T-helper 1 cell (primary cell): ENCODE measurements around the gene H19.

Experiments used
- DNase-seq, 5 donors: peaks; one replicate each; pipeline ENCODE4 v3.0.0-alpha.2; 2012 to 2020
- total RNA-seq, 4 donors: gene quantifications; one replicate each; lab custom pipeline; 2026; lab: John Stamatoyannopoulos, UW

The H19 gene
- total RNA-seq: 0 reads per million in 4 donors

GRCh38 chr11:1997755-1998154 is at the start of gene H19:
Gene H19, minus strand, starts transcription at chr11:1997842.
- DNase-seq: no peak

DNA sequence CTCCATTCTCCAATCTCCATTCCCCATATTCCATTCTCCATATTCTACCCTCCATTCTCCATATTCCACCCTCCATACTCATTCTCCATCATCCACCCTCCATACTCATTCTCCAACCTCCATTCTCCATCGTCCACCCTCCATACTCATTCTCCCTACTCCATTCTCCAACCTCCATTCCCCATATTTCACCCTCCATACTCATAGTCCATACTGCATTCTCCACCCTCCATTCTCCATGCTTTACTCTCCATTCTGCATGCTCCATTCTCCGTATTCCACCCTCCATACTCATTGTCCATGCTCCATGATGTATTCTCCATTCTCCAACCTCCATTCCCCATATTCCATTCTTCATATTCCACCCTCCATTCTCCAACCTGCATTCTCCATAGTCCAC is 44.3 kb upstream of the H19 start:
- no peak for DNase-seq

- no peak for DNase-seq
Observed at GRCh38 chr11:2041153-2041552, 43.5 kb upstream of the H19 start.

- no peak for DNase-seq
Observed at GRCh38 chr11:2039198-2039759, 41.6 kb upstream of the H19 start.

GRCh38 chr11:2036863-2037486 is 39.3 kb upstream of the H19 start:
- no peak for DNase-seq

- no peak for DNase-seq
Observed at GRCh38 chr11:2035382-2035781, 37.7 kb upstream of the H19 start.

DNA sequence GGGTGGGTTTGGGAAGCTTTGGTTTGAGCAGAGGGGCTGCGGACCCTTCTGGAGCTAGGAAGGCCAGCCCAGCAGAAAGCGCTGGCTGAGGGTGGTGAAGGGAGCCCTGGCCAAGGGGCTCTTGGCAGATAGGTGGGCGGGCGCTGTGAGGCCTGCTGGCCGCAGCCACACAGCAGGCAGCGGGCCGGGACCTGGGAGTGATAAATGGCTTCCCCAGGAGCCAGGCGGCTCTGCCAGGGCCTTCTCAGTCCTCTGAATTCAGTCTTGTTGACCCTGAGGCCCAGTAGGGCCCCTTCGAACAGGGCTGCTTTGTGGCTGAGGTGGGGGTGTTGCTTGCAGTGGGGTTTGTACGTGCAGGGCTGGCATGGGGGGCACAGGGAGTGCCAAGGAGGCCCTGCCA is 33.4 kb upstream of the H19 start:
- no peak for DNase-seq

GRCh38 chr11:2027708-2028107 is 30.1 kb upstream of the H19 start:
- no peak for DNase-seq

DNA sequence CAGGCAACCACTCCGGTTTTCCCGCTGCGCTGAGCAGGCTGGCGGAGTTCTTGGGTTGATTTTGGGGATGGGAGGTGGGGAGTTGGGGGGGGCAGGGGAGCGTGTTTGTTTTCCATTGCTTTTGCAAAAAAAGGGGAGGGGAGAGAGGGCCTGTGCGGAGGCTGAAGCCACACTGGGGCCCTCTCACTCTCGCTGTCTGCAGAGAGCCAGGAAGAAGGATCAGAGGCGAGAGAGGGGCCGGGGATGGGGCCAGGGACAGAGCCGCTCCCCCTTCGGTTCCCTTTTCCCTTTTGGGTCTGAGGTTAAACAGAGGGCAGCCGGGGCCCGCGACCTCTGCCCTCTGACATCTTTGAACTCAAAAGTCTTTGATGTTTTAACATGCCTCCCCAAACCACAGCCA is 17.4 kb upstream of the H19 start:
- no peak for DNase-seq

- DNase-seq: no peak
Observed at GRCh38 chr11:2012440-2012839, 14.8 kb upstream of the H19 start.

GRCh38 chr11:2004466-2004865 is 6.8 kb upstream of the H19 start:
- no peak for DNase-seq

DNA sequence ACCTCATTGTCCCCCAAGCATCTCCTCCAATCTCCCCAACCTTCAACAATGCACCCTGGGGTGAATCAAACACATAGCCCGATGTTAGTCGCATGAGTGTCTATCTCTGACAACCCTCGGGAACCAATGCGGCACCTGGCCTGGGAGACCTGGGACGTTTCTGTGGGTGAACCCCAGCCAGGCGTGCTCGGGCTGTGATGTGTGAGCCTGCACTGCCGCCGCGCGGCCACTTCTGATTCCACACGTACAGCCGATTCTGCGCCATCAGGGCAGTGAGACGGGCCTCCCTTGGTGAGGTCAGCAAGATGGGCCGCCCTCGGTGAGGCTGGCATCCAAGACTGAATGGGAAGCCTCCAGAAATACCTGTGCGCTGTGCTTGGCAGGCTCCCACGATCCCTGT is 5.2 kb upstream of the H19 start:
- DNase-seq: no peak

GRCh38 chr11:2002042-2002776 is 4.6 kb upstream of the H19 start:
- no peak for DNase-seq

DNA sequence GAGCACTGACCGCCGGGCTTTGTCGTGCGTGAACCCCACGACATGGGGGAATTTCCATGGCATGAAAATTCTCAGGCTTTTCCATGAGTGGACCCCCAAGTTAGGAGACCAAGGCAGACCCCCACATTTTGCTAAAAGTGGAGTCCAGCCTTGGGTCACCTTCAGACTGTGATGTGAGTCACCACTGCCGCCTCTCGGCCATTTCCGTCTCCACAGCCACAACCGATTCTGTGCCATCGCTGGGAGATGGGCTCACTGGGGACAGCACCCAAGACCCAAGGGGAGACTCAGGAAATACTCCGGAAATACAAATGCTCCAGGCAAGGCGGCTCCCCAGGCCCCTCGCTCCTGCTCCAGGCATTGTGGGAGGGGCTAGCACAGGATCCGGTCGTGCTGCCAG is 1.2 kb upstream of the H19 start:
- DNase-seq: no peak

- DNase-seq: no peak
Observed at GRCh38 chr11:1998290-1998689, 648 bp upstream of the H19 start.

DNA sequence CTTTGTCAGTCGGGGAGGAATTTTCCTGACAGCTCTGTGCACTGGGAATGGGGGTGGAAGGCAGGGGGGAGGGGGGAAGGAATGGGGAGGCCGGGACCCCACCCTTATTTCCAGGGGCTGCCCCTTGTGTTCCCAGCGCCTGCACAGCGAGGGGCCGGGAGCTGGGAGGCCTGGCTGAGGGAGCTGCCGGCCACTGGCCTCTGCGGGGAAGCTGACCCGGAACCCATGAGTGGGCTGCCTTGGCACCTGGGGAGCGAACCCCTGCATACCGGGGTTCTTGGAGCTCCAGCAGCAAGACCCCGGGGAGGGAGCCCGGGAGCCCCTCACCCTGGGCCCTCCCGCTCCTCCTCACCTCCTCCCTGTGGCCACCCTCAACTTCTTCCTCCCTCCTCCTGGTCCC is 3.5 kb downstream of the H19 start:
- DNase-seq: no peak

DNA sequence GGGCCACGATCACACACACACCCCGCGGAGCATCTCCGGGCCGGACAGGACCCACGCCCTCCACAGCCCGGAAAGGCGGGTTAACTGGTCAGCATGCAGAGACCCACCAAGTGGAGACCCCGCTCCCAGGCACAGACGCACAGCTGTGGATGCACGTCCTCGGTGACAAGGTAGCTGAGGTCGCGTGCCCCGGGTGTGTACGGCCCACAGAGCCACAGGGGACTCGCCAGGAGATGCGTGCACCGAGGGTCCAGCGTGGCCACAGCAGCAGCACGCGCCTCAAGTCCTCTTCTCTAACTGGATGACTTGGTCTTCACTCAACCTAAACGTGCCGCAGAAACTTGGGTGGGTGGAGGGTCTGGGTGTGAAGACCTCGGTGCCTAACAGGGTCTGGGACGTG is 5.5 kb downstream of the H19 start:
- DNase-seq: no peak

- DNase-seq: no peak
Observed at GRCh38 chr11:1990872-1991578, 6.6 kb downstream of the H19 start.

DNA sequence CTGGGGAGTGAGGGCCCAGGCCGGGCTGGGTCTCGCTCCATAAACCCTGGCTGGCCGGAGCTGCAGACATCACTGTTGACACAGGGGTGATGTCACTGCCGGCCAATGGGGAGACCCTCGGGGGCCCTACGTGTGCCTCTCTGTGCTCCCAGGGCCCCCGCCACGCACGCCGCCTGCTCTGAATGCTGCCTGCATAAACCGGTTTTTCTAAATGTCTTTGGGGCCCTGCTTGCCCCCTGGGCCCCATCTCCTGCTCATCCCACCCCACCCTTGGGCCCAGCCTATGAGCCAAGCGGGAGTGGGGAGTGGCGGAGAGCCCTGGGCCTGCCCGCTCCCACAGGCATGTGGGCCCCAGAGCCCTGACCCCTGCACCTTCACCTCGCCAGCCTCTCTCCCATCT is 7.7 kb downstream of the H19 start:
- DNase-seq: no peak

DNA sequence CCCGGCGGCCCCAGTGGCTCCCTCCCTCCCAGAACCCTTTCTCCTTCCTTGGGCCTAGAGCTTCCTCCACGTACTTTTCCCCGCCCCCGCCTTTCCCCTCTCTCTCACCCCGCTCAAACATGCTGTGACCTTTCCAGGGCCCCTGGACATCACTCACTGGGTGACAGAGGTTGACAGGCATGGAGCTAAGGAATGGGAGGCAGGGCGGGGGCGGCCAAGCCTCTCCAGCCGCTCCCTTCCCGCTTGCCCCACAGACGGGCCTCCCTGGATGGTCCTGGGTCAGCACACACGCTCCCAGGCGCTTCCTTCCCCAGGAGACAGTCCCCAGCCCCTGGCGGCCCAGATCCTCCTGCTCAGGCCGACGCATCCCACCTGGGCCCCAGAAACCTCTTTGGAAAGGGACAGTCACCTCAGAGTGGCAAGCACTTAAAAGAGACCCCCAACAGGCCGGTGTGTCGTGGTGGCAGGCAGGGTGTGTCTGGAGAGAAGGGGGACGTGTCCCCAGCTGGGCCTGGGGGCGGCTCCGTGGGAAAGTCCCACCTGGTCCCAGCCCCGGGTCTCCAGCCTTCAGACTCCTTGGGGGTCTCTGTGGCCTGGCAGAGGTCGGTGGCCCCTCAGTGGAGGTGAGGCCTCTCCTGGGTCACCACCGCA is 8.8 kb downstream of the H19 start:
- DNase-seq: no peak

GRCh38 chr11:1988174-1988573 is 9.5 kb downstream of the H19 start:
- DNase-seq: no peak

DNA sequence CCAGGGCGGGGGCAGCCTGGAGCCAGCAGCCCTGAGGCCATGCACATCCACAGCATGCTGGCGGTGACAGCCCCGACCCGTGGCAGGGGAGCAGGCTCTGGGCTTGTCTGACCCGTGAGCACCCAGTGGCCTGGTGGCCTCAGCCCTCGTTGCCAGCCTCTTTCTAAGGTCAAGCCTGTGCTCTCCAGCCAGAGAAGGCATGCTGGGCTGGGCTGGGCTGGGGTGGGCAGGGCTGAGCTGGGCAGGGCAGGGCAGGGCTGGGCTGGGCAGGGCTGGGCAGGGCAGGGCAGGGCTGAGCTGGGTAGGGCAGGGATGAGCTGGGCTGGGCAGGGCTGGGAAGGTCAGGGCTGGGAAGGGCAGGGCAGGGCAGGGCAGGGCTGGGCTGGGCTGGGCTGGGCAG is 10.6 kb downstream of the H19 start:
- no peak for DNase-seq

DNA sequence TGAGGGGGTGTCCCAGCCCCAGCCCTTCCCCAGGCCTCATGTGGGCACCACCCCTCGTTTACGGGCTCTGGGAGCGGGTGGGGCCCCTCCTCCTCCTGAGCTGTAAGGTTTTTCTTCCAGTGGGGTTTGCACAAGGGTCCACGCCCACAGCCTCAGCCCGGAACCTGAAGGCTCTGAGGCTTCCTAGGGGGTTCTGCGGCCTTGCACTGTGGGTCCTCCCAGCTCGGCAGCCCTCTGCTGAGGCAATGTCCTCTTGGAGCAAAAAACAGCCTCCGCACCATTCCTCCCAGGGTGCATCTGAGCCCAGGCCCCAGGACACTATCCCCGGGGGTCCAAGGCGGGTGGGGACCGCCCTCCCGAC is 14.1 kb downstream of the H19 start:
- no peak for DNase-seq
